GOT3 (cell line): Measurements from ENCODE around the gene DZIP3.

Source experiments
- DNase-seq: peaks from one replicate; lab custom pipeline; 2025; ENCODE audit warnings: mixed read lengths; lab: John Stamatoyannopoulos, UW

DZIP3 gene

GRCh38 chr3:108589081-108589997 lies at the start of gene DZIP3, which contains the start of gene CIP2A:
DZIP3 (plus strand) TSS chr3:108589722; CDS start chr3:108605407, 15,685 bp downstream.
CIP2A (minus strand) TSS chr3:108589438; CDS start chr3:108589375, 63 bp downstream.
- DNase-seq, result peak; percentile 82

GRCh38 chr3:108546247-108546646 lies 43.3 kb upstream of the DZIP3 start:
- DNase-seq, result no peak

GRCh38 chr3:108546692-108547091 lies 42.8 kb upstream of the DZIP3 start:
- no peak for DNase-seq

- no peak for DNase-seq
Observed at GRCh38 chr3:108548304-108548703, 41.2 kb upstream of the DZIP3 start.

GRCh38 chr3:108548886-108549285 lies 40.6 kb upstream of the DZIP3 start:
- DNase-seq, result no peak

- DNase-seq, result no peak
Observed at GRCh38 chr3:108552267-108553159, 37.0 kb upstream of the DZIP3 start.

GRCh38 chr3:108554229-108554628 lies 35.3 kb upstream of the DZIP3 start:
- no peak for DNase-seq

- DNase-seq, result no peak
Observed at GRCh38 chr3:108554913-108555571, 34.5 kb upstream of the DZIP3 start.

- no peak for DNase-seq
Observed at GRCh38 chr3:108555966-108556581, 33.4 kb upstream of the DZIP3 start.

GRCh38 chr3:108562565-108562964 lies 27.0 kb upstream of the DZIP3 start:
- DNase-seq, result no peak

GRCh38 chr3:108564564-108564963 lies 25.0 kb upstream of the DZIP3 start:
- no peak for DNase-seq

- DNase-seq, result no peak
Observed at GRCh38 chr3:108565506-108565905, 24.0 kb upstream of the DZIP3 start.

GRCh38 chr3:108566599-108566998 lies 22.9 kb upstream of the DZIP3 start:
- no peak for DNase-seq

- DNase-seq, result no peak
Observed at GRCh38 chr3:108569336-108569735, 20.2 kb upstream of the DZIP3 start.

- DNase-seq, result no peak
Observed at GRCh38 chr3:108578064-108578463, 11.5 kb upstream of the DZIP3 start.

- DNase-seq, result no peak
Observed at GRCh38 chr3:108588601-108589000, 921 bp upstream of the DZIP3 start.

- no peak for DNase-seq
Observed at GRCh38 chr3:108589998-108590323, 439 bp downstream of the DZIP3 start.

GRCh38 chr3:108590460-108590859 lies 938 bp downstream of the DZIP3 start:
- no peak for DNase-seq

- no peak for DNase-seq
Observed at GRCh38 chr3:108595321-108595720, 5.8 kb downstream of the DZIP3 start.

GRCh38 chr3:108598375-108598774 lies 8.9 kb downstream of the DZIP3 start:
- no peak for DNase-seq

GRCh38 chr3:108599677-108600409 lies 10.3 kb downstream of the DZIP3 start:
- DNase-seq, result no peak
